ENCODE measurements around the gene USF3.
"Not testable (repeated sequence)": the region's sequence is repeated elsewhere in the genome, so short reads cannot be mapped to it uniquely, and the experiment has no call there.

- TF ChIP-seq, protein P1, sequence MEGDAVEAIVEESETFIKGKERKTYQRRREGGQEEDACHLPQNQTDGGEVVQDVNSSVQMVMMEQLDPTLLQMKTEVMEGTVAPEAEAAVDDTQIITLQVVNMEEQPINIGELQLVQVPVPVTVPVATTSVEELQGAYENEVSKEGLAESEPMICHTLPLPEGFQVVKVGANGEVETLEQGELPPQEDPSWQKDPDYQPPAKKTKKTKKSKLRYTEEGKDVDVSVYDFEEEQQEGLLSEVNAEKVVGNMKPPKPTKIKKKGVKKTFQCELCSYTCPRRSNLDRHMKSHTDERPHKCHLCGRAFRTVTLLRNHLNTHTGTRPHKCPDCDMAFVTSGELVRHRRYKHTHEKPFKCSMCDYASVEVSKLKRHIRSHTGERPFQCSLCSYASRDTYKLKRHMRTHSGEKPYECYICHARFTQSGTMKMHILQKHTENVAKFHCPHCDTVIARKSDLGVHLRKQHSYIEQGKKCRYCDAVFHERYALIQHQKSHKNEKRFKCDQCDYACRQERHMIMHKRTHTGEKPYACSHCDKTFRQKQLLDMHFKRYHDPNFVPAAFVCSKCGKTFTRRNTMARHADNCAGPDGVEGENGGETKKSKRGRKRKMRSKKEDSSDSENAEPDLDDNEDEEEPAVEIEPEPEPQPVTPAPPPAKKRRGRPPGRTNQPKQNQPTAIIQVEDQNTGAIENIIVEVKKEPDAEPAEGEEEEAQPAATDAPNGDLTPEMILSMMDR (IDR thresholded peaks at IDR 0.05) = not testable (repeated sequence)
- not testable (repeated sequence) for TF ChIP-seq POLR2A (IDR thresholded peaks at IDR 0.05)
These were observed 60.4 kb downstream of the USF3 start for GRCh38 chr3:113636034-113636433.

All from uterus (tissue), 2 donors.